Endothelial cell of umbilical vein (primary cell): ENCODE measurements around the gene CAPN15. TPM values are rescaled to one million over a fixed set of nuclear protein-coding genes. Genes with fewer than 3 reads are reported as not detected.

Experiments
- BruUV-seq: library from RNA; stranded (reverse); fragments of 400-500 nt; replicated peaks from 2 replicates; lab custom pipeline; 2021; lab: Mats Ljungman, UMichigan
- CTCF ChIA-PET: fragments of 300-600, 350-600 bp; sonication (Branson Sonifier 250); formaldehyde crosslinking; loops from one replicate; lab custom pipeline; 2021; ENCODE audit warnings: antibody characterized with exemption, inconsistent platforms; lab: Charles Lee
- POLR2A ChIA-PET: fragments of 300-600, 350-600 bp; sonication (Branson Sonifier 250); formaldehyde crosslinking; loops from one replicate; lab custom pipeline; 2021; ENCODE audit warnings: antibody characterized with exemption, inconsistent platforms; lab: Charles Lee
- DNase-seq: peaks from one replicate; pipeline ENCODE4 v3.0.0-alpha.2; 2011; ENCODE audit warnings: low read depth, low spot score
- FAIRE-seq: peaks from 2 replicates; lab custom pipeline; 2011; peaks lifted over from hg19 to GRCh38; lab: Jason Lieb, UNC
- H2AFZ ChIP-seq: 2 replicates; pipeline ENCODE4 v1.6.0; 2012; ENCODE audit warnings: low read depth, low read length, control low read depth, inconsistent platforms
- H3K27ac ChIP-seq: 2 replicates; pipeline ENCODE4 v1.5.1; 2011; ENCODE audit warnings: low read depth, mild to moderate bottlenecking, control low read depth, low read length, moderate library complexity; ENCODE audit not compliant: insufficient read depth
- H3K27me3 ChIP-seq, 2 experiments: 2 replicates each; pipeline versions ENCODE4 v1.6.0 to v1.6.1; 2011; ENCODE audit warnings: low read length in 2 of 2, mixed read lengths in 1 of 2; ENCODE audit not compliant: control insufficient read depth in 2 of 2, insufficient read depth in 2 of 2
- H3K36me3 ChIP-seq, 2 experiments: 2 replicates in 1 of 2; 3 replicates in 1 of 2; pipeline ENCODE4 v1.5.1; 2011; ENCODE audit warnings: low read length in 2 of 2, mild to moderate bottlenecking in 1 of 2, moderate library complexity in 1 of 2; ENCODE audit not compliant: control insufficient read depth in 2 of 2, insufficient read depth in 2 of 2; ENCODE audit errors: extremely low read depth in 1 of 2
- H3K4me1 ChIP-seq: 3 replicates; pipeline ENCODE4 v1.5.1; 2011; ENCODE audit warnings: mild to moderate bottlenecking, low read length; ENCODE audit not compliant: control insufficient read depth, insufficient read depth; ENCODE audit errors: extremely low read depth
- H3K4me2 ChIP-seq: 2 replicates; pipeline ENCODE4 v1.6.1; 2011; ENCODE audit warnings: low read length, control low read depth, mixed read lengths; ENCODE audit not compliant: insufficient read depth
- H3K4me3 ChIP-seq, 3 experiments: fragments of 200-600 bp in 1 of 3; sonication (generic), shearing (Covaris generic) in 1 of 3; replicated peaks in 1 of 3; 2 replicates each; pipeline ENCODE4 v1.5.1; 2011 to 2016; ENCODE audit warnings: control low read depth in 3 of 3, low read length in 3 of 3, mild to moderate bottlenecking in 2 of 3, inconsistent platforms in 1 of 3, low read depth in 1 of 3, moderate library complexity in 1 of 3; ENCODE audit not compliant: insufficient read depth in 1 of 3
- H3K79me2 ChIP-seq: 2 replicates; pipeline ENCODE4 v1.6.0; 2012; ENCODE audit warnings: low read length, inconsistent platforms; ENCODE audit not compliant: control insufficient read depth, insufficient read depth
- H3K9ac ChIP-seq: replicated peaks from 2 replicates; pipeline ENCODE3; 2011; ENCODE audit warnings: low read length, control low read depth; ENCODE audit not compliant: insufficient read depth; ENCODE audit errors: extremely low read depth
- H3K9me1 ChIP-seq: replicated peaks from 3 replicates; pipeline ENCODE4 v1.6.0; 2011; ENCODE audit warnings: mild to moderate bottlenecking, low read length; ENCODE audit not compliant: control insufficient read depth, insufficient read depth; ENCODE audit errors: extremely low read depth
- H3K9me3 ChIP-seq: replicated peaks from 2 replicates; pipeline ENCODE4 v1.5.1; 2012; ENCODE audit warnings: low read length, inconsistent platforms; ENCODE audit not compliant: control insufficient read depth, insufficient read depth
- H4K20me1 ChIP-seq: replicated peaks from 2 replicates; pipeline ENCODE3; 2011; ENCODE audit warnings: mild to moderate bottlenecking, low read length; ENCODE audit not compliant: control insufficient read depth, insufficient read depth; ENCODE audit errors: extremely low read depth
- CTCF ChIP-seq, 2 donors: IDR thresholded peaks; 1 replicate in 1 of 2; 2 replicates in 1 of 2; pipeline ENCODE4 v1.5.1; 2011; ENCODE audit warnings: low read length in 2 of 2, mild to moderate bottlenecking in 2 of 2, moderate library complexity in 2 of 2, control low read depth in 1 of 2, inconsistent platforms in 1 of 2, low read depth in 1 of 2; ENCODE audit not compliant: insufficient read depth in 1 of 2; ENCODE audit errors: extremely low read depth in 1 of 2
- EZH2 ChIP-seq: IDR thresholded peaks from 2 replicates; pipeline ENCODE4 v1.6.1; 2012; ENCODE audit warnings: borderline replicate concordance, low read depth, mild to moderate bottlenecking, moderate library complexity, low read length, inconsistent platforms; ENCODE audit not compliant: severe bottlenecking
- FOS ChIP-seq: IDR thresholded peaks from 2 replicates; pipeline ENCODE4 v1.6.1; 2011; ENCODE audit warnings: mild to moderate bottlenecking, low read length, moderate library complexity, borderline replicate concordance; ENCODE audit not compliant: insufficient read depth
- JUN ChIP-seq: IDR thresholded peaks from 2 replicates; pipeline ENCODE4 v1.6.1; 2011; ENCODE audit warnings: borderline replicate concordance, low read depth; ENCODE audit not compliant: insufficient read length, insufficient read depth
- MAX ChIP-seq: IDR thresholded peaks from 2 replicates; pipeline ENCODE4 v1.6.1; 2011; ENCODE audit not compliant: insufficient read depth, insufficient read length
- MYC ChIP-seq: IDR thresholded peaks from one replicate; pipeline ENCODE4 v1.6.1; 2011; ENCODE audit warnings: mild to moderate bottlenecking, low read depth, low read length
- POLR2A ChIP-seq: IDR thresholded peaks from 2 replicates; pipeline ENCODE4 v1.6.1; 2012; ENCODE audit warnings: low read depth, mild to moderate bottlenecking, control low read depth, low read length
- POLR2AphosphoS5 ChIP-seq: IDR thresholded peaks from 2 replicates; pipeline ENCODE4 v1.6.1; 2012; ENCODE audit warnings: low read depth, mild to moderate bottlenecking, control low read depth, low read length, moderate library complexity; ENCODE audit not compliant: insufficient read depth
- dilution Hi-C: fragments of 300-500 bp; cut with MboI; formaldehyde crosslinking; loops from one replicate; pipeline ENCODE4 v1.15.0; 2019; ENCODE audit warnings: low sequenced_read_pairs; ENCODE audit not compliant: extremely low pct_ligation_motif_present
- intact Hi-C: fragments of 100-400 bp; cut with micrococcal nuclease; formaldehyde crosslinking; loops from one replicate; pipeline ENCODE4 v1.10.0; 2022
- polyA plus RNA-seq, 4 experiments: library from polyadenylated mRNA; depleted of rRNA in 3 of 4; stranded (reverse) in 3 of 4; unstranded in 1 of 4; fragments of >200 nt; gene quantifications; 2 replicates each; pipeline versions ENCODE4 v1.2.1 to v1.2.3, GENCODE V29; 2011 to 2012; ENCODE audit warnings: missing spikeins in 1 of 4
- total RNA-seq: library from RNA; stranded (reverse); gene quantifications from 2 replicates; pipeline ENCODE4 v1.2.3, GENCODE V29; 2021

The CAPN15 gene
- total and polyA plus RNA-seq, 2 donors (not counting 3 experiments of a cell fraction or from before 2014, with no cell fraction given) = 33.9 to 65.0 TPM

- Histone ChIP-seq H3K9me3 (no peaks in the 10 kb centered on the region), H4K20me1 (no peaks in the 10 kb centered on the region), H2AFZ (no peak overlapping the region), H3K36me3 (peaks cover 0 to 3% of the 10 kb centered on the region in 2 experiments), H3K9ac (no peak overlapping the region), H3K79me2 (peaks cover 27% of the 10 kb centered on the region), H3K4me2 (no peak overlapping the region), H3K27ac (no peak overlapping the region), H3K4me3 (no peak overlapping the region), H3K27me3 (no peaks in the 10 kb centered on the region), H3K9me1 (no peaks in the 10 kb centered on the region), H3K4me1 (peaks cover 15% of the 10 kb centered on the region)
- no peak for TF ChIP-seq POLR2A
- TF ChIP-seq MAX = no peak
- TF ChIP-seq EZH2 = no peak
- no peak for TF ChIP-seq MYC
- TF ChIP-seq POLR2AphosphoS5 = no peak
- no peak for DNase-seq
- CTCF ChIA-PET = interaction anchor here (1.6 kb wide), 1 partner anchor 13 kb away, joined by 5 read pairs; no protein-coding TSS in a partner anchor
- no peak for FAIRE-seq
- dilution Hi-C loops (no loop called here), intact Hi-C loops (no loop called here)
- BruUV-seq = no TSS peak
- POLR2A ChIA-PET = no interaction called here
Measured at GRCh38 chr16:592518-593306, 65.2 kb downstream of the CAPN15 start.

GRCh38 chr16:593406-593805 is 65.9 kb downstream of the CAPN15 start:
- intact Hi-C loops (no loop called here), dilution Hi-C loops (no loop called here)
- H3K79me2 ChIP-seq = peaks cover 22% of the 10 kb centered on the region
- no peaks in the 10 kb centered on the region for H3K9me3 ChIP-seq
- POLR2A ChIA-PET = no interaction called here
- BruUV-seq = no TSS peak
- peaks cover 0 to 3% of the 10 kb centered on the region in 2 experiments for H3K36me3 ChIP-seq
- CTCF ChIA-PET = interaction anchor here (1.6 kb wide), 1 partner anchor 14 kb away, joined by 5 read pairs; no protein-coding TSS in a partner anchor
- H2AFZ ChIP-seq = no peak overlapping the region
- no peaks in the 10 kb centered on the region for H3K27me3 ChIP-seq
- no peak overlapping the region for H3K9ac ChIP-seq
- no peak for DNase-seq
- H3K4me1 ChIP-seq = peaks cover 8% of the 10 kb centered on the region
- FAIRE-seq = no peak
- H3K4me2 ChIP-seq = no peak overlapping the region
- H3K9me1 ChIP-seq = no peaks in the 10 kb centered on the region
- TF ChIP-seq MAX (no peak), EZH2 (no peak), POLR2A (no peak), CTCF (IDR thresholded peaks at IDR 0.05; ENCODE audit: extremely low read depth in 1 of 2, insufficient read depth in 1 of 2, low read depth in 1 of 2, low read length in 2 of 2) (no peak), JUN (no peak), FOS (no peak)
- no peak overlapping the region for H3K4me3 ChIP-seq
- H3K27ac ChIP-seq = no peak overlapping the region
- H4K20me1 ChIP-seq = no peaks in the 10 kb centered on the region
